Effector CD8-positive, alpha-beta T cell (primary cell): ENCODE measurements around the gene C10orf62.
"Not testable (repeated sequence)": the region's sequence is repeated elsewhere in the genome, so short reads cannot be mapped to it uniquely, and the experiment has no call there.

Source experiments
- DNase-seq: peaks from one replicate; lab custom pipeline; 2025; lab: John Stamatoyannopoulos, UW

C10orf62 gene

GRCh38 chr10:97627731-97628130, 38.2 kb downstream of the C10orf62 start:
- DNase-seq, result no peak

GRCh38 chr10:97628228-97628627, 38.7 kb downstream of the C10orf62 start:
- no peak for DNase-seq

- DNase-seq, result no peak
These were observed 39.8 kb downstream of the C10orf62 start for GRCh38 chr10:97629289-97629688.

GRCh38 chr10:97631098-97631497, 41.6 kb downstream of the C10orf62 start:
- no peak for DNase-seq

GRCh38 chr10:97632949-97633884, 43.7 kb downstream of the C10orf62 start, which contains the start of gene MORN4:
Gene MORN4 (minus strand): TSS chr10:97633500. CDS start chr10:97619653, 13,847 bp downstream.
- peak; percentile 86 for DNase-seq

- DNase-seq, result no peak
These were observed 44.4 kb downstream of the C10orf62 start for GRCh38 chr10:97633921-97634320.

GRCh38 chr10:97635577-97635976, 46.1 kb downstream of the C10orf62 start:
- no peak for DNase-seq

GRCh38 chr10:97639090-97639489, 49.6 kb downstream of the C10orf62 start:
- DNase-seq, result not testable (repeated sequence)

GRCh38 chr10:97640174-97640867, 50.8 kb downstream of the C10orf62 start, which contains the start of gene PI4K2A:
Gene PI4K2A (plus strand): TSS chr10:97640671. CDS start chr10:97640743, 72 bp downstream.
- DNase-seq, result peak; percentile 98
